GM12874 (cell line): ENCODE measurements around the gene POU2F2.

Source experiments
- CTCF ChIP-seq: IDR thresholded peaks from 2 replicates; pipeline ENCODE4 v1.5.1; 2011; ENCODE audit warnings: low read depth, mild to moderate bottlenecking, control low read depth, low read length, moderate library complexity; ENCODE audit not compliant: insufficient read depth

Gene POU2F2

DNA sequence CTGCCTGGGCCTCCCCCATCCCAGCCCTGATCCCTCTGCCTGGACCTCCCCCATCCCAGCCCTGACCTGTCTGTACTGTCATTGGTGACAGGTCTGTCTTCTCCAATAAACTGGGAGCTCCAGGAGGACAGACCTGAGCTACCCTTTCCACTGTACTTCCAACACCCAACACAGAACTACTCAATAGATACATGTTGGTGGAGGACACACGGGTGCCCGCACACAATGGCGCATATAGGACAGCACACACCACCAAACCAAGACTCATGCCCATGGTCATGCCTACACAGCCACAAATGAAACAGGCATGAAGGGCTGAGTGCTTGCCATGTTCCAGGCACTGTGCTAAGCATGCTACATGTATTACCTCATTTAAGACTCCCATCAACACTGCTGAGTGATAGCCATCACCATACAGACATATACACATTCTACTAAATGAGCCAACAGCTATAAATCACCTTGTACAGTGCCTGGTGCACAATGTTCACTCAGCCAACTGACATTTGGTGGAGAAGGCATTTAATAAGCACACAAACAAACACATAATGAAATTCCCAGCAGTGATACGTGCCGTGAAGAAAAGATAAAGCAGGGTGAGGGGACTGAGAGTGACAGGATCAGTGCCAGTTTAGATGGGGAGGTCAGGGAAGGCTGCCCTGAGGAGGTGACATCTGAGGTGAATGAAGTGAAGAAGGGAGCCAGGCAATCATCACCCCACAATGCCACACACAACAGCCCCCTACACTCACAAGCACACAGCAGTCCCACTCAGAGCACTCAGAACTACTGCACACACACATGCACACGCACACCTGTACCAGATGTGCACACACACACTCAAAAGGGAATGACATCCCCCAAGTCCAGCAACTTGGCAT is 857 bp downstream of the POU2F2 start:
- no peak for TF ChIP-seq CTCF

DNA sequence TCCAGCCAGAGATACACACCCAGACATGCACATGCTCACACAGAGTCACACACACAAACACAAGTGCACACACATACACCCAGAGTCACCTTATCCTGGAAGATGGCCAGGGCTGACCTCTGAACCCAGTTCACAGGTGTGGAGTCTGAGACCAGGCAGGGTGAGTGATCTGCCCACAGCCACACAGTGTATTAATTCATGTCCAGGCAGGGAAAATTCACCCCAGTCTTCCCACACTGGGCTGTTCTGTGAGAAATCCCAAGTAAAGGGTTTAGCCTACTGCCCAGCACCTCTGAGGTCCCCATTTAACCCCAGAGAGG is 2.0 kb downstream of the POU2F2 start:
- TF ChIP-seq CTCF = no peak

- TF ChIP-seq CTCF = no peak
Observed at GRCh38 chr19:42129399-42130253, 2.6 kb downstream of the POU2F2 start.

DNA sequence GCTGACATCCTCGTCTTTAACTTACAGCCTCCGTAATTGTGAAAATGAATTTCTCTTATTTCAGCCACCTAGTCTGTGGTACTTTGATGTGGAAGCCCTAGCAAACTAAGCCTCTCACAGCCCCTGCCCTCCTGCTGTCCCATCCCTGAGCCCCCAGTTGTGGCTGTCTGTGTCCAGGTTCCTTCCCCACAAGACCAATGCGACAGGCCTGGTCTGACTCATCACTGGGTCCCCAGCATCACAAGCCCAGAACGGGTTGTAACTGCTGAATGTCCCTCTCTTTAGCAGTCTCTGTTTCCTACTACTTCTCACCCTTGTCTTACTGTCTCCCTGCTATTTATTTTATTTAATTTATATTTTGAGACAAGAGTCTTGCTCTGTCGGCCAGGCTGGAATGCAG is 5.7 kb downstream of the POU2F2 start:
- no peak for TF ChIP-seq CTCF

- no peak for TF ChIP-seq CTCF
Observed at GRCh38 chr19:42125536-42125935, 6.7 kb downstream of the POU2F2 start.

- no peak for TF ChIP-seq CTCF
Observed at GRCh38 chr19:42124386-42124901, 7.8 kb downstream of the POU2F2 start.

DNA sequence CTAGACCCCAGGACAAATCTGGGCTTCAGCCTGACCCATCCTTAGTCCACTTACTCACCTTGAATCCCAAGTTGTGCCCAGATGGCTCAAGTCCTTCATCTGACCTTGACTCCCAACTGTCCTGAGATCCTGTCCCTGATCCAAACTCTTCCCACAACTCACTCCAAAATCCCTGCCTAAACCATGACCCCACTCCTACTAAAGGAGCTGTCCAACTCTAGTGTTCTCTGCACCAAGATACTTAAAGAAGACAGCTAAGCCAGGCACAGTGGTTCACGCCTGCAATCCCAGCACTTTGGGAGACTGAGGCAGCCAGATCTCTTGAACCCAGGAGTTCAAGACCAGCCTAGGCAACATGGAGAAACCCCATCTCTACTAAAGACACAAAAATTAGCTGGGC is 8.5 kb downstream of the POU2F2 start:
- TF ChIP-seq CTCF = no peak
